ENCODE data around the gene CFAP61. TPM values are rescaled to one million over a fixed set of nuclear protein-coding genes. Genes with fewer than 3 reads are reported as not detected.

Gene CFAP61
- total and polyA plus RNA-seq, 2 donors from 2014 or later, result 0.58 to 2.6 TPM

- no peak for TF ChIP-seq CTCF (IDR thresholded peaks at IDR 0.05; ENCODE audit: borderline replicate concordance, extremely low read depth, insufficient read depth)
- no peaks in the 10 kb centered on the region for H3K4me1 ChIP-seq (ENCODE audit: control insufficient read depth in 2 of 3, insufficient read depth in 2 of 3, low read depth in 1 of 3, low read length in 3 of 3)
- no peak for FAIRE-seq
- no peaks in the 10 kb centered on the region for H3K9me3 ChIP-seq (ENCODE audit: control insufficient read depth in 2 of 3, insufficient read depth in 1 of 3, low read length in 3 of 3)
- no peak overlapping the region for H3K4me3 ChIP-seq (ENCODE audit: low read length in 3 of 3)
- intact Hi-C loops (cut with DNase I), result no loop called here
- no peaks in the 10 kb centered on the region for H3K27me3 ChIP-seq (ENCODE audit: control insufficient read depth, insufficient read depth, low read length)
- H3K36me3 ChIP-seq (ENCODE audit: control insufficient read depth in 2 of 3, insufficient read depth in 3 of 3, low read length in 3 of 3), result no peaks in the 10 kb centered on the region
- no peak for DNase-seq
- H3K27ac ChIP-seq (ENCODE audit: low read depth in 2 of 2, low read length in 2 of 2), result no peak overlapping the region
- no peak overlapping the region for H3K9ac ChIP-seq (ENCODE audit: low read length in 3 of 3)
Measured at GRCh38 chr20:20299904-20300303, 247.6 kb downstream of the CFAP61 start.

- DNase-seq, result no peak
- Histone ChIP-seq H3K4me1 (ENCODE audit: control insufficient read depth in 2 of 3, insufficient read depth in 2 of 3, low read depth in 1 of 3, low read length in 3 of 3) (no peaks in the 10 kb centered on the region), H3K27ac (ENCODE audit: low read depth in 2 of 2, low read length in 2 of 2) (no peak overlapping the region), H3K36me3 (ENCODE audit: control insufficient read depth in 2 of 3, insufficient read depth in 3 of 3, low read length in 3 of 3) (no peaks in the 10 kb centered on the region), H3K27me3 (ENCODE audit: control insufficient read depth, insufficient read depth, low read length) (no peaks in the 10 kb centered on the region), H3K9ac (ENCODE audit: low read length in 3 of 3) (no peak overlapping the region), H3K9me3 (ENCODE audit: control insufficient read depth in 2 of 3, insufficient read depth in 1 of 3, low read length in 3 of 3) (no peaks in the 10 kb centered on the region), H3K4me3 (ENCODE audit: low read length in 3 of 3) (no peak overlapping the region)
- TF ChIP-seq CTCF (IDR thresholded peaks at IDR 0.05; ENCODE audit: borderline replicate concordance, extremely low read depth, insufficient read depth), result no peak
- no peak for FAIRE-seq
- intact Hi-C loops (cut with DNase I), result no loop called here
Measured at GRCh38 chr20:20303320-20303719, 251.0 kb downstream of the CFAP61 start.

- peak in 1 of 5 donors; percentile 3 for DNase-seq
- H3K27me3 ChIP-seq (ENCODE audit: control insufficient read depth, insufficient read depth, low read length), result no peaks in the 10 kb centered on the region
- H3K4me3 ChIP-seq (ENCODE audit: low read length in 3 of 3), result no peak overlapping the region
- H3K4me1 ChIP-seq (ENCODE audit: control insufficient read depth in 2 of 3, insufficient read depth in 2 of 3, low read depth in 1 of 3, low read length in 3 of 3), result no peaks in the 10 kb centered on the region
- no peak overlapping the region for H3K27ac ChIP-seq (ENCODE audit: low read depth in 2 of 2, low read length in 2 of 2)
- no peak for TF ChIP-seq CTCF (IDR thresholded peaks at IDR 0.05; ENCODE audit: borderline replicate concordance, extremely low read depth, insufficient read depth)
- no peaks in the 10 kb centered on the region for H3K36me3 ChIP-seq (ENCODE audit: control insufficient read depth in 2 of 3, insufficient read depth in 3 of 3, low read length in 3 of 3)
- no peak overlapping the region for H3K9ac ChIP-seq (ENCODE audit: low read length in 3 of 3)
- H3K9me3 ChIP-seq (ENCODE audit: control insufficient read depth in 2 of 3, insufficient read depth in 1 of 3, low read length in 3 of 3), result no peaks in the 10 kb centered on the region
- intact Hi-C loops (cut with DNase I), result no loop called here
- FAIRE-seq, result no peak
Measured at GRCh38 chr20:20303742-20304141, 251.4 kb downstream of the CFAP61 start.

- H3K36me3 ChIP-seq (ENCODE audit: control insufficient read depth in 2 of 3, insufficient read depth in 3 of 3, low read length in 3 of 3), result no peaks in the 10 kb centered on the region
- no peaks in the 10 kb centered on the region for H3K9me3 ChIP-seq (ENCODE audit: control insufficient read depth in 2 of 3, insufficient read depth in 1 of 3, low read length in 3 of 3)
- TF ChIP-seq CTCF (IDR thresholded peaks at IDR 0.05; ENCODE audit: borderline replicate concordance, extremely low read depth, insufficient read depth), result no peak
- H3K4me1 ChIP-seq (ENCODE audit: control insufficient read depth in 2 of 3, insufficient read depth in 2 of 3, low read depth in 1 of 3, low read length in 3 of 3), result no peaks in the 10 kb centered on the region
- H3K9ac ChIP-seq (ENCODE audit: low read length in 3 of 3), result no peak overlapping the region
- H3K27me3 ChIP-seq (ENCODE audit: control insufficient read depth, insufficient read depth, low read length), result no peaks in the 10 kb centered on the region
- no peak for FAIRE-seq
- H3K4me3 ChIP-seq (ENCODE audit: low read length in 3 of 3), result no peak overlapping the region
- intact Hi-C loops (cut with DNase I), result no loop called here
- H3K27ac ChIP-seq (ENCODE audit: low read depth in 2 of 2, low read length in 2 of 2), result no peak overlapping the region
- DNase-seq, result no peak
Measured at GRCh38 chr20:20304942-20305341, 252.6 kb downstream of the CFAP61 start.

All from kidney (tissue), 14 donors.